ENCODE results near the gene DPP10.
"Not testable (repeated sequence)": the region's sequence is repeated elsewhere in the genome, so short reads cannot be mapped to it uniquely, and the experiment has no call there.

DPP10 gene

GRCh38 chr2:114515882-114516281, 73.4 kb downstream of the DPP10 start:
- no peak for DNase-seq

- DNase-seq: no peak
These were observed 75.1 kb downstream of the DPP10 start for GRCh38 chr2:114517580-114517979.

GRCh38 chr2:114518738-114519137, 76.3 kb downstream of the DPP10 start:
- no peak for DNase-seq

- not testable (repeated sequence) for DNase-seq
These were observed 80.2 kb downstream of the DPP10 start for GRCh38 chr2:114522612-114523011.

GRCh38 chr2:114525955-114526354, 83.5 kb downstream of the DPP10 start:
- no peak for DNase-seq

GRCh38 chr2:114526841-114527240, 84.4 kb downstream of the DPP10 start:
- DNase-seq: no peak

- no peak for DNase-seq
These were observed 85.0 kb downstream of the DPP10 start for GRCh38 chr2:114527330-114527983.

GRCh38 chr2:114534116-114535084, 92.0 kb downstream of the DPP10 start:
- no peak for DNase-seq

- DNase-seq: no peak
These were observed 95.3 kb downstream of the DPP10 start for GRCh38 chr2:114537777-114538176.

GRCh38 chr2:114542695-114543094, 100.3 kb downstream of the DPP10 start:
- no peak for DNase-seq

- DNase-seq: peak; percentile 44
These were observed 100.9 kb downstream of the DPP10 start for GRCh38 chr2:114543236-114543766.

GRCh38 chr2:114545052-114545451, 102.6 kb downstream of the DPP10 start:
- DNase-seq: no peak

- no peak for DNase-seq
These were observed 104.1 kb downstream of the DPP10 start for GRCh38 chr2:114546531-114546930.

GRCh38 chr2:114548151-114548550, 105.7 kb downstream of the DPP10 start:
- DNase-seq: no peak

GRCh38 chr2:114550364-114550763, 107.9 kb downstream of the DPP10 start:
- DNase-seq: no peak

GRCh38 chr2:114550895-114551793, 108.7 kb downstream of the DPP10 start:
- peak; percentile 35 for DNase-seq

GRCh38 chr2:114553027-114553426, 110.6 kb downstream of the DPP10 start:
- DNase-seq: no peak

GRCh38 chr2:114569166-114569565, 126.7 kb downstream of the DPP10 start:
- no peak for DNase-seq

GRCh38 chr2:114577657-114578056, 135.2 kb downstream of the DPP10 start:
- no peak for DNase-seq

GRCh38 chr2:114579542-114579941, 137.1 kb downstream of the DPP10 start:
- DNase-seq: no peak

GRCh38 chr2:114580691-114581090, 138.2 kb downstream of the DPP10 start:
- no peak for DNase-seq

- DNase-seq: no peak
These were observed 155.9 kb downstream of the DPP10 start for GRCh38 chr2:114598329-114598728.

GRCh38 chr2:114609203-114609602, 166.8 kb downstream of the DPP10 start:
- no peak for DNase-seq
